HL-60 (cell line): Measurements from ENCODE around the gene ERAS.

ENCODE experiments used
- GABPA ChIP-seq: IDR thresholded peaks from 2 replicates; pipeline ENCODE4 v1.6.1; 2012; ENCODE audit warnings: low read depth
- POLR2AphosphoS5 ChIP-seq: IDR thresholded peaks from 2 replicates; pipeline ENCODE4 v1.6.1; 2012; ENCODE audit warnings: low read depth
- SPI1 ChIP-seq: IDR thresholded peaks from 2 replicates; pipeline ENCODE4 v1.6.1; 2012; ENCODE audit warnings: low read depth, mild to moderate bottlenecking, borderline replicate concordance
- TF ChIP-seq, protein P1 (sequence below): IDR thresholded peaks from one replicate; pipeline ENCODE4 v1.5.1; 2011; ENCODE audit warnings: low read length, control low read depth, inconsistent platforms; ENCODE audit not compliant: insufficient read depth
- TF ChIP-seq, protein P2 (sequence below): IDR thresholded peaks from 2 replicates; pipeline ENCODE4 v1.6.1; 2012; ENCODE audit warnings: low read depth; ENCODE audit not compliant: insufficient replicate concordance

- TF ChIP-seq, protein P1, sequence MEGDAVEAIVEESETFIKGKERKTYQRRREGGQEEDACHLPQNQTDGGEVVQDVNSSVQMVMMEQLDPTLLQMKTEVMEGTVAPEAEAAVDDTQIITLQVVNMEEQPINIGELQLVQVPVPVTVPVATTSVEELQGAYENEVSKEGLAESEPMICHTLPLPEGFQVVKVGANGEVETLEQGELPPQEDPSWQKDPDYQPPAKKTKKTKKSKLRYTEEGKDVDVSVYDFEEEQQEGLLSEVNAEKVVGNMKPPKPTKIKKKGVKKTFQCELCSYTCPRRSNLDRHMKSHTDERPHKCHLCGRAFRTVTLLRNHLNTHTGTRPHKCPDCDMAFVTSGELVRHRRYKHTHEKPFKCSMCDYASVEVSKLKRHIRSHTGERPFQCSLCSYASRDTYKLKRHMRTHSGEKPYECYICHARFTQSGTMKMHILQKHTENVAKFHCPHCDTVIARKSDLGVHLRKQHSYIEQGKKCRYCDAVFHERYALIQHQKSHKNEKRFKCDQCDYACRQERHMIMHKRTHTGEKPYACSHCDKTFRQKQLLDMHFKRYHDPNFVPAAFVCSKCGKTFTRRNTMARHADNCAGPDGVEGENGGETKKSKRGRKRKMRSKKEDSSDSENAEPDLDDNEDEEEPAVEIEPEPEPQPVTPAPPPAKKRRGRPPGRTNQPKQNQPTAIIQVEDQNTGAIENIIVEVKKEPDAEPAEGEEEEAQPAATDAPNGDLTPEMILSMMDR, result no peak
- no peak for TF ChIP-seq POLR2AphosphoS5
- no peak for TF ChIP-seq GABPA
- TF ChIP-seq, protein P2, sequence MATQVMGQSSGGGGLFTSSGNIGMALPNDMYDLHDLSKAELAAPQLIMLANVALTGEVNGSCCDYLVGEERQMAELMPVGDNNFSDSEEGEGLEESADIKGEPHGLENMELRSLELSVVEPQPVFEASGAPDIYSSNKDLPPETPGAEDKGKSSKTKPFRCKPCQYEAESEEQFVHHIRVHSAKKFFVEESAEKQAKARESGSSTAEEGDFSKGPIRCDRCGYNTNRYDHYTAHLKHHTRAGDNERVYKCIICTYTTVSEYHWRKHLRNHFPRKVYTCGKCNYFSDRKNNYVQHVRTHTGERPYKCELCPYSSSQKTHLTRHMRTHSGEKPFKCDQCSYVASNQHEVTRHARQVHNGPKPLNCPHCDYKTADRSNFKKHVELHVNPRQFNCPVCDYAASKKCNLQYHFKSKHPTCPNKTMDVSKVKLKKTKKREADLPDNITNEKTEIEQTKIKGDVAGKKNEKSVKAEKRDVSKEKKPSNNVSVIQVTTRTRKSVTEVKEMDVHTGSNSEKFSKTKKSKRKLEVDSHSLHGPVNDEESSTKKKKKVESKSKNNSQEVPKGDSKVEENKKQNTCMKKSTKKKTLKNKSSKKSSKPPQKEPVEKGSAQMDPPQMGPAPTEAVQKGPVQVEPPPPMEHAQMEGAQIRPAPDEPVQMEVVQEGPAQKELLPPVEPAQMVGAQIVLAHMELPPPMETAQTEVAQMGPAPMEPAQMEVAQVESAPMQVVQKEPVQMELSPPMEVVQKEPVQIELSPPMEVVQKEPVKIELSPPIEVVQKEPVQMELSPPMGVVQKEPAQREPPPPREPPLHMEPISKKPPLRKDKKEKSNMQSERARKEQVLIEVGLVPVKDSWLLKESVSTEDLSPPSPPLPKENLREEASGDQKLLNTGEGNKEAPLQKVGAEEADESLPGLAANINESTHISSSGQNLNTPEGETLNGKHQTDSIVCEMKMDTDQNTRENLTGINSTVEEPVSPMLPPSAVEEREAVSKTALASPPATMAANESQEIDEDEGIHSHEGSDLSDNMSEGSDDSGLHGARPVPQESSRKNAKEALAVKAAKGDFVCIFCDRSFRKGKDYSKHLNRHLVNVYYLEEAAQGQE, result no peak
- no peak for TF ChIP-seq SPI1
These were observed 1.3 kb downstream of the ERAS start for GRCh38 chrX:48827654-48827968.
